Activated CD4-positive, CD25-positive, alpha-beta regulatory T cell treated with anti-CD3 and anti-CD28 coated beads, Interleukin-2, amount 50 U/mL, for 16 hours (primary cell): ENCODE measurements around the gene MPPED2.
"Not testable (repeated sequence)": the region's sequence is repeated elsewhere in the genome, so short reads cannot be mapped to it uniquely, and the experiment has no call there.

Experiments used
- DNase-seq: peaks from one replicate; pipeline ENCODE4 v3.0.0-alpha.2; 2020; ENCODE audit warnings: low read depth, low spot score

MPPED2 gene

GRCh38 chr11:30579415-30580175, 6.6 kb downstream of the MPPED2 start:
- DNase-seq, result no peak

GRCh38 chr11:30578406-30578805, 7.7 kb downstream of the MPPED2 start:
- DNase-seq, result no peak

GRCh38 chr11:30573951-30574350, 12.2 kb downstream of the MPPED2 start:
- no peak for DNase-seq

- DNase-seq, result no peak
Observed at GRCh38 chr11:30568931-30569330, 17.2 kb downstream of the MPPED2 start.

GRCh38 chr11:30567644-30568043, 18.5 kb downstream of the MPPED2 start:
- no peak for DNase-seq

GRCh38 chr11:30567120-30567519, 19.0 kb downstream of the MPPED2 start:
- no peak for DNase-seq

GRCh38 chr11:30566482-30566881, 19.7 kb downstream of the MPPED2 start:
- no peak for DNase-seq

- DNase-seq, result no peak
Observed at GRCh38 chr11:30565027-30565426, 21.1 kb downstream of the MPPED2 start.

GRCh38 chr11:30561691-30562415, 24.3 kb downstream of the MPPED2 start:
- no peak for DNase-seq

- no peak for DNase-seq
Observed at GRCh38 chr11:30560206-30561106, 25.7 kb downstream of the MPPED2 start.

GRCh38 chr11:30559004-30559403, 27.1 kb downstream of the MPPED2 start:
- DNase-seq, result no peak

- not testable (repeated sequence) for DNase-seq
Observed at GRCh38 chr11:30554587-30554986, 31.6 kb downstream of the MPPED2 start.

- no peak for DNase-seq
Observed at GRCh38 chr11:30553521-30554110, 32.5 kb downstream of the MPPED2 start.

GRCh38 chr11:30552839-30553238, 33.3 kb downstream of the MPPED2 start:
- DNase-seq, result no peak

GRCh38 chr11:30550022-30550542, 36.1 kb downstream of the MPPED2 start:
- no peak for DNase-seq

GRCh38 chr11:30549565-30549964, 36.6 kb downstream of the MPPED2 start:
- no peak for DNase-seq

GRCh38 chr11:30546334-30546733, 39.8 kb downstream of the MPPED2 start:
- no peak for DNase-seq

GRCh38 chr11:30545507-30545906, 40.6 kb downstream of the MPPED2 start:
- DNase-seq, result no peak

- DNase-seq, result no peak
Observed at GRCh38 chr11:30543066-30543465, 43.1 kb downstream of the MPPED2 start.

GRCh38 chr11:30540781-30541180, 45.4 kb downstream of the MPPED2 start:
- DNase-seq, result no peak

GRCh38 chr11:30538251-30538650, 47.9 kb downstream of the MPPED2 start:
- DNase-seq, result no peak
